Endothelial cell of umbilical vein (primary cell): Measurements from ENCODE around the gene TNN. TPM values are rescaled to one million over a fixed set of nuclear protein-coding genes. Genes with fewer than 3 reads are reported as not detected.

ENCODE experiments used
- BruUV-seq: library from RNA; stranded (reverse); fragments of 400-500 nt; replicated peaks from 2 replicates; lab custom pipeline; 2021; lab: Mats Ljungman, UMichigan
- CTCF ChIA-PET: fragments of 300-600, 350-600 bp; sonication (Branson Sonifier 250); formaldehyde crosslinking; loops from one replicate; lab custom pipeline; 2021; ENCODE audit warnings: antibody characterized with exemption, inconsistent platforms; lab: Charles Lee
- POLR2A ChIA-PET: fragments of 300-600, 350-600 bp; sonication (Branson Sonifier 250); formaldehyde crosslinking; loops from one replicate; lab custom pipeline; 2021; ENCODE audit warnings: antibody characterized with exemption, inconsistent platforms; lab: Charles Lee
- DNase-seq: peaks from one replicate; pipeline ENCODE4 v3.0.0-alpha.2; 2011; ENCODE audit warnings: low read depth, low spot score
- FAIRE-seq: peaks from 2 replicates; lab custom pipeline; 2011; peaks lifted over from hg19 to GRCh38; lab: Jason Lieb, UNC
- H2AFZ ChIP-seq: 2 replicates; pipeline ENCODE4 v1.6.0; 2012; ENCODE audit warnings: low read depth, low read length, control low read depth, inconsistent platforms
- H3K27ac ChIP-seq: 2 replicates; pipeline ENCODE4 v1.5.1; 2011; ENCODE audit warnings: low read depth, mild to moderate bottlenecking, control low read depth, low read length, moderate library complexity; ENCODE audit not compliant: insufficient read depth
- H3K27me3 ChIP-seq, 2 experiments: 2 replicates each; pipeline versions ENCODE4 v1.6.0 to v1.6.1; 2011; ENCODE audit warnings: low read length in 2 of 2, mixed read lengths in 1 of 2; ENCODE audit not compliant: control insufficient read depth in 2 of 2, insufficient read depth in 2 of 2
- H3K36me3 ChIP-seq, 2 experiments: 2 replicates in 1 of 2; 3 replicates in 1 of 2; pipeline ENCODE4 v1.5.1; 2011; ENCODE audit warnings: low read length in 2 of 2, mild to moderate bottlenecking in 1 of 2, moderate library complexity in 1 of 2; ENCODE audit not compliant: control insufficient read depth in 2 of 2, insufficient read depth in 2 of 2; ENCODE audit errors: extremely low read depth in 1 of 2
- H3K4me1 ChIP-seq: 3 replicates; pipeline ENCODE4 v1.5.1; 2011; ENCODE audit warnings: mild to moderate bottlenecking, low read length; ENCODE audit not compliant: control insufficient read depth, insufficient read depth; ENCODE audit errors: extremely low read depth
- H3K4me2 ChIP-seq: 2 replicates; pipeline ENCODE4 v1.6.1; 2011; ENCODE audit warnings: low read length, control low read depth, mixed read lengths; ENCODE audit not compliant: insufficient read depth
- H3K4me3 ChIP-seq, 3 experiments: fragments of 200-600 bp in 1 of 3; sonication (generic), shearing (Covaris generic) in 1 of 3; replicated peaks in 1 of 3; 2 replicates each; pipeline ENCODE4 v1.5.1; 2011 to 2016; ENCODE audit warnings: control low read depth in 3 of 3, low read length in 3 of 3, mild to moderate bottlenecking in 2 of 3, inconsistent platforms in 1 of 3, low read depth in 1 of 3, moderate library complexity in 1 of 3; ENCODE audit not compliant: insufficient read depth in 1 of 3
- H3K79me2 ChIP-seq: 2 replicates; pipeline ENCODE4 v1.6.0; 2012; ENCODE audit warnings: low read length, inconsistent platforms; ENCODE audit not compliant: control insufficient read depth, insufficient read depth
- H3K9ac ChIP-seq: replicated peaks from 2 replicates; pipeline ENCODE3; 2011; ENCODE audit warnings: low read length, control low read depth; ENCODE audit not compliant: insufficient read depth; ENCODE audit errors: extremely low read depth
- H3K9me1 ChIP-seq: replicated peaks from 3 replicates; pipeline ENCODE4 v1.6.0; 2011; ENCODE audit warnings: mild to moderate bottlenecking, low read length; ENCODE audit not compliant: control insufficient read depth, insufficient read depth; ENCODE audit errors: extremely low read depth
- H3K9me3 ChIP-seq: replicated peaks from 2 replicates; pipeline ENCODE4 v1.5.1; 2012; ENCODE audit warnings: low read length, inconsistent platforms; ENCODE audit not compliant: control insufficient read depth, insufficient read depth
- H4K20me1 ChIP-seq: replicated peaks from 2 replicates; pipeline ENCODE3; 2011; ENCODE audit warnings: mild to moderate bottlenecking, low read length; ENCODE audit not compliant: control insufficient read depth, insufficient read depth; ENCODE audit errors: extremely low read depth
- EZH2 ChIP-seq: IDR thresholded peaks from 2 replicates; pipeline ENCODE4 v1.6.1; 2012; ENCODE audit warnings: borderline replicate concordance, low read depth, mild to moderate bottlenecking, moderate library complexity, low read length, inconsistent platforms; ENCODE audit not compliant: severe bottlenecking
- FOS ChIP-seq: IDR thresholded peaks from 2 replicates; pipeline ENCODE4 v1.6.1; 2011; ENCODE audit warnings: mild to moderate bottlenecking, low read length, moderate library complexity, borderline replicate concordance; ENCODE audit not compliant: insufficient read depth
- MYC ChIP-seq: IDR thresholded peaks from one replicate; pipeline ENCODE4 v1.6.1; 2011; ENCODE audit warnings: mild to moderate bottlenecking, low read depth, low read length
- POLR2AphosphoS5 ChIP-seq: IDR thresholded peaks from 2 replicates; pipeline ENCODE4 v1.6.1; 2012; ENCODE audit warnings: low read depth, mild to moderate bottlenecking, control low read depth, low read length, moderate library complexity; ENCODE audit not compliant: insufficient read depth
- dilution Hi-C: fragments of 300-500 bp; cut with MboI; formaldehyde crosslinking; loops from one replicate; pipeline ENCODE4 v1.15.0; 2019; ENCODE audit warnings: low sequenced_read_pairs; ENCODE audit not compliant: extremely low pct_ligation_motif_present
- intact Hi-C: fragments of 100-400 bp; cut with micrococcal nuclease; formaldehyde crosslinking; loops from one replicate; pipeline ENCODE4 v1.10.0; 2022
- polyA plus RNA-seq, 4 experiments: library from polyadenylated mRNA; depleted of rRNA in 3 of 4; stranded (reverse) in 3 of 4; unstranded in 1 of 4; fragments of >200 nt; gene quantifications; 2 replicates each; pipeline versions ENCODE4 v1.2.1 to v1.2.3, GENCODE V29; 2011 to 2012; ENCODE audit warnings: missing spikeins in 1 of 4
- total RNA-seq: library from RNA; stranded (reverse); gene quantifications from 2 replicates; pipeline ENCODE4 v1.2.3, GENCODE V29; 2021
- TF ChIP-seq, protein P1 (sequence below): IDR thresholded peaks from 2 replicates; pipeline ENCODE4 v1.6.1; 2011; ENCODE audit not compliant: insufficient read depth, insufficient read length
- TF ChIP-seq, protein P2 (sequence below), 2 donors: IDR thresholded peaks; 1 replicate in 1 of 2; 2 replicates in 1 of 2; pipeline ENCODE4 v1.5.1; 2011; ENCODE audit warnings: low read length in 2 of 2, mild to moderate bottlenecking in 2 of 2, moderate library complexity in 2 of 2, control low read depth in 1 of 2, inconsistent platforms in 1 of 2, low read depth in 1 of 2; ENCODE audit not compliant: insufficient read depth in 1 of 2; ENCODE audit errors: extremely low read depth in 1 of 2

Gene TNN
- total and polyA plus RNA-seq, 2 donors (not counting 3 experiments of a cell fraction or from before 2014, with no cell fraction given), result not detected

DNA sequence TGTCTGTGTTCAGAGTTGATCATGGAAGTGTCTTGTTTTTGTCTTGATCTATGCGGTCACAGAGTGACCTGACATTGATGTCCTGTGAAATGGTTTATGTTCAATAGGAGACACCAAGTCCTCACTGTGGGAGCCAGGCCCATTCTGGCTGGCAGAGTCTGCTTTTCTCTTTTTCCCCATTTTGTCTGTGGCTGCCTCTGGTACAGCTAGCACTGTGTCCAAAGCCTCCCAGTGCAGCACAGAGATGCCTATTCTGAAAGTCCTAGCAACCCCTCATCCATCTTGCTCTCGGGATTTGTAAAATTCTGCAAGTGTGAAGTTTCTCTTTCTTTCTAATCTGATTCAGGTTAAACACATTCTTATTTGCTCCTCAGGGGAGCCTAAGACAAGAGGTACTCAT lies 14.3 kb downstream of the TNN start:
- Histone ChIP-seq H3K4me2 (no peak overlapping the region), H2AFZ (no peak overlapping the region), H3K36me3 (no peaks in the 10 kb centered on the region), H3K9ac (no peak overlapping the region), H3K9me1 (no peaks in the 10 kb centered on the region), H3K9me3 (no peaks in the 10 kb centered on the region), H3K4me3 (no peak overlapping the region), H3K27ac (no peak overlapping the region), H3K79me2 (no peaks in the 10 kb centered on the region), H3K27me3 (no peaks in the 10 kb centered on the region), H3K4me1 (no peaks in the 10 kb centered on the region), H4K20me1 (no peaks in the 10 kb centered on the region)
- no TSS peak for BruUV-seq
- CTCF ChIA-PET, result no interaction called here
- dilution Hi-C loops, result no loop called here
- intact Hi-C loops, result no loop called here
- no peak for FAIRE-seq
- TF ChIP-seq POLR2AphosphoS5 (no peak), FOS (no peak), MYC (no peak)
- TF ChIP-seq, protein P1, sequence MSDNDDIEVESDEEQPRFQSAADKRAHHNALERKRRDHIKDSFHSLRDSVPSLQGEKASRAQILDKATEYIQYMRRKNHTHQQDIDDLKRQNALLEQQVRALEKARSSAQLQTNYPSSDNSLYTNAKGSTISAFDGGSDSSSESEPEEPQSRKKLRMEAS, result no peak
- TF ChIP-seq, protein P2, sequence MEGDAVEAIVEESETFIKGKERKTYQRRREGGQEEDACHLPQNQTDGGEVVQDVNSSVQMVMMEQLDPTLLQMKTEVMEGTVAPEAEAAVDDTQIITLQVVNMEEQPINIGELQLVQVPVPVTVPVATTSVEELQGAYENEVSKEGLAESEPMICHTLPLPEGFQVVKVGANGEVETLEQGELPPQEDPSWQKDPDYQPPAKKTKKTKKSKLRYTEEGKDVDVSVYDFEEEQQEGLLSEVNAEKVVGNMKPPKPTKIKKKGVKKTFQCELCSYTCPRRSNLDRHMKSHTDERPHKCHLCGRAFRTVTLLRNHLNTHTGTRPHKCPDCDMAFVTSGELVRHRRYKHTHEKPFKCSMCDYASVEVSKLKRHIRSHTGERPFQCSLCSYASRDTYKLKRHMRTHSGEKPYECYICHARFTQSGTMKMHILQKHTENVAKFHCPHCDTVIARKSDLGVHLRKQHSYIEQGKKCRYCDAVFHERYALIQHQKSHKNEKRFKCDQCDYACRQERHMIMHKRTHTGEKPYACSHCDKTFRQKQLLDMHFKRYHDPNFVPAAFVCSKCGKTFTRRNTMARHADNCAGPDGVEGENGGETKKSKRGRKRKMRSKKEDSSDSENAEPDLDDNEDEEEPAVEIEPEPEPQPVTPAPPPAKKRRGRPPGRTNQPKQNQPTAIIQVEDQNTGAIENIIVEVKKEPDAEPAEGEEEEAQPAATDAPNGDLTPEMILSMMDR (IDR thresholded peaks at IDR 0.05; ENCODE audit: extremely low read depth in 1 of 2, insufficient read depth in 1 of 2, low read depth in 1 of 2, low read length in 2 of 2), result no peak
- POLR2A ChIA-PET, result no interaction called here
- no peak for DNase-seq

DNA sequence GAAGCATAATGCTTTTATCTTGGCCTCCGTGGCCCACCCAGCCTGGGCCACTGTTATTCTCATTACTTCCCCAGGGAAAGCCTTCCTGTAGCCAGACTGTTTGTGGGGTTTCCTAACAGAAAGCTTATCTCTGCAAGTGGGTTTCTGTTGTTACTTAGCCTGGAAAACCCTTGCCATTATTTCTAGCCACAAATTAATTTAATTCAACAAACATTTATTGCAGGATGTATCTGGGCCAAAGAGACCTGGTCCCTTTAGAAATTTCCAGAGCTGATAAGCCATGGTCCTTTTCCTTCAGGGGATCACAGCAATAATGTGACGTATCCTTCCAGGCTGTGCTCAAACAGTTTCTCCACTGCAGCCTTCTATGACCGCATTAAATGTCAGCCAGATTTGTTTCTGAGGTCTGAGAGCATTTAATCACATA lies 20.9 kb downstream of the TNN start:
- Histone ChIP-seq H3K4me2 (no peak overlapping the region), H3K27me3 (no peaks in the 10 kb centered on the region), H3K9ac (no peak overlapping the region), H3K36me3 (no peaks in the 10 kb centered on the region), H2AFZ (no peak overlapping the region), H4K20me1 (no peaks in the 10 kb centered on the region), H3K9me3 (no peaks in the 10 kb centered on the region), H3K4me3 (no peak overlapping the region), H3K9me1 (no peaks in the 10 kb centered on the region), H3K27ac (no peak overlapping the region), H3K79me2 (no peaks in the 10 kb centered on the region), H3K4me1 (no peaks in the 10 kb centered on the region)
- dilution Hi-C loops (no loop called here), intact Hi-C loops (no loop called here)
- FAIRE-seq, result no peak
- ChIA-PET POLR2A (no interaction called here), CTCF (interaction anchor here (1.1 kb wide), 1 partner anchor 37 kb away, joined by 4 read pairs; no protein-coding TSS in a partner anchor)
- TF ChIP-seq POLR2AphosphoS5 (no peak), EZH2 (no peak)
- TF ChIP-seq, protein P2 (IDR thresholded peaks at IDR 0.05; ENCODE audit: extremely low read depth in 1 of 2, insufficient read depth in 1 of 2, low read depth in 1 of 2, low read length in 2 of 2), result no peak
- no TSS peak for BruUV-seq
- no peak for DNase-seq
